GM12801 (cell line): ENCODE measurements around the gene LRRC14B.

Source experiments
- TF ChIP-seq, protein P1 (sequence below): IDR thresholded peaks from one replicate; pipeline ENCODE4 v1.5.1; 2011; ENCODE audit warnings: control low read depth; ENCODE audit not compliant: insufficient read length; ENCODE audit errors: extremely low read depth

LRRC14B gene

DNA sequence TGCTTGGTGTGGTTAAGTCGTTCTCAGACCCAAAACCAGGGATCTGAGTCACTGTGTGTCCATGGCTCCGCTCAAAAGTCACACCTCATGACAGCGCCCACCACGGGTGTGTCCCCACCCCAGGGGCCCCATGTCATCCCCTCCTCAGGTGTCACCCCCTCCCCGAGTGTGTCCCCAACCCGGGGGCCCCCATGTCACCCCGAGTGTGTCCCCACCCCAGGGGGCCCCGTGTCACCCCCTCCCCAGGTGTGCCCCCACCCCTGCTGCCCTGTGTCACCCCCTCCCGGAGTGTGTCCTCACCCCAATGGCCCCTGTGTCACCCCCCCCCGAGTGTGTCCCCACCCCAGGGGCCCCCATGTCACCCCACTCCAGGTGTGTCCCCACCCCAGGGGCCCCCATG, 5.1 kb downstream of the LRRC14B start:
- TF ChIP-seq, protein P1, sequence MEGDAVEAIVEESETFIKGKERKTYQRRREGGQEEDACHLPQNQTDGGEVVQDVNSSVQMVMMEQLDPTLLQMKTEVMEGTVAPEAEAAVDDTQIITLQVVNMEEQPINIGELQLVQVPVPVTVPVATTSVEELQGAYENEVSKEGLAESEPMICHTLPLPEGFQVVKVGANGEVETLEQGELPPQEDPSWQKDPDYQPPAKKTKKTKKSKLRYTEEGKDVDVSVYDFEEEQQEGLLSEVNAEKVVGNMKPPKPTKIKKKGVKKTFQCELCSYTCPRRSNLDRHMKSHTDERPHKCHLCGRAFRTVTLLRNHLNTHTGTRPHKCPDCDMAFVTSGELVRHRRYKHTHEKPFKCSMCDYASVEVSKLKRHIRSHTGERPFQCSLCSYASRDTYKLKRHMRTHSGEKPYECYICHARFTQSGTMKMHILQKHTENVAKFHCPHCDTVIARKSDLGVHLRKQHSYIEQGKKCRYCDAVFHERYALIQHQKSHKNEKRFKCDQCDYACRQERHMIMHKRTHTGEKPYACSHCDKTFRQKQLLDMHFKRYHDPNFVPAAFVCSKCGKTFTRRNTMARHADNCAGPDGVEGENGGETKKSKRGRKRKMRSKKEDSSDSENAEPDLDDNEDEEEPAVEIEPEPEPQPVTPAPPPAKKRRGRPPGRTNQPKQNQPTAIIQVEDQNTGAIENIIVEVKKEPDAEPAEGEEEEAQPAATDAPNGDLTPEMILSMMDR, result no peak

DNA sequence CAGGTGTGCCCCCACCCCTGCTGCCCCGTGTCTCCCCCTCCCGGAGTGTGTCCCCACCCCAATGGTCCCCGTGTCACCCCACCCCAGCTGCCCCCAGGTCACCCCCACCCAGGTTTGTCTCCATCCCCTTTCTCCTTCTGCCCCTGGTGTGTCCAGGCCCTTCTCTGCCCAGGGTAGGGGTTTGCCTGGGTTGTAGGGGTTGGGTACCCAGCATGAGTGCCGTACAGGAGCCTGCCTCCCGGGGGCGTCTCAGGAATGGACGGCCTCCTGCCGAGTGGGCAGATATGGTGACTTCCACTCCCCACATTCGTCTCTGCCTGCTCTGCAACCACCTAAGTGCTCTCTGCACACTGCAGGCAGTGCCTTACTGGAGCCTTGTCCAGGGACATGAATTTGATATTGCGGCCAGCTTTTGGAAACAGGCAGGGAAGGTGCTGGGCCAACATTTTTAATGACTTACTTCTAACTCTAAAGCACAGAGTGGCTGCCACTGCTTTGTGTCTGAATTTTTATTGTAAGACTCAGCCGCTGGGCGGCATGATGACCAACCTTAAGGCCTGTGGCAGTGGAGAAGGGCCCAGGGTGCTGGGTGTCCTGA, 6.7 kb downstream of the LRRC14B start:
- TF ChIP-seq, protein P1, result no peak

DNA sequence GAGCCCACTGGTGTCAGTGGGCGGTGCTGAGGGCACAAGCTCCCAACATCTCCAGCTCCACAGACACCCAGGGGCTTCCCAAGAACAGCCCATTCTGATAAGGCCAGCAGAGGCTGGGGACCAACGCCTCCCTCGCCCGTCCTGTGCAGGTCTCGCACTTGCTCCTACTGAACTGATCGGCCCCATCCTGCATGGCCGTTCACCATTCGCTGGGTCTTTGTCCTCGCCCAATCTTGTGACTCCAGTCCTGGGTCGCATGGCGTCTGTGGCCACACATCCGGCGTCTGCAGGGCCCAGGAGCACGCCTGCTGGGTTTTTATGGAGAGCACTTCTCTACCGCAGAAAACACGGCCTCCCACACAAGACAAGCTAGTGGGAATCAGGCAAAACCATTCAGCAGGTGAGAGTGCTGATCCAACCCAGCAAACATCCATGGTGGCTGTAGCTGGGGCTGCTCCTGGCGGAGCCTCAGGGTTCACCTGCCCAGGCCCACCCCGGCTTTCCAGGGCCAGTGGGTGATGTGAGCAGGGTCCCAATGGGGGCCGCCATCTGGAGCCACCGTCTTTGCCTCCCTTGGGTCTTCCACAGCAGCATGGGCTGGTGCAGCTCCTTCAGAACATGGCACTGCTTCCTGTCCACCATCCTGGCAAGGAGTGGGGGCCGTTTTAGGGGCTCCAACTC, 7.4 kb downstream of the LRRC14B start:
- TF ChIP-seq, protein P1, result no peak

DNA sequence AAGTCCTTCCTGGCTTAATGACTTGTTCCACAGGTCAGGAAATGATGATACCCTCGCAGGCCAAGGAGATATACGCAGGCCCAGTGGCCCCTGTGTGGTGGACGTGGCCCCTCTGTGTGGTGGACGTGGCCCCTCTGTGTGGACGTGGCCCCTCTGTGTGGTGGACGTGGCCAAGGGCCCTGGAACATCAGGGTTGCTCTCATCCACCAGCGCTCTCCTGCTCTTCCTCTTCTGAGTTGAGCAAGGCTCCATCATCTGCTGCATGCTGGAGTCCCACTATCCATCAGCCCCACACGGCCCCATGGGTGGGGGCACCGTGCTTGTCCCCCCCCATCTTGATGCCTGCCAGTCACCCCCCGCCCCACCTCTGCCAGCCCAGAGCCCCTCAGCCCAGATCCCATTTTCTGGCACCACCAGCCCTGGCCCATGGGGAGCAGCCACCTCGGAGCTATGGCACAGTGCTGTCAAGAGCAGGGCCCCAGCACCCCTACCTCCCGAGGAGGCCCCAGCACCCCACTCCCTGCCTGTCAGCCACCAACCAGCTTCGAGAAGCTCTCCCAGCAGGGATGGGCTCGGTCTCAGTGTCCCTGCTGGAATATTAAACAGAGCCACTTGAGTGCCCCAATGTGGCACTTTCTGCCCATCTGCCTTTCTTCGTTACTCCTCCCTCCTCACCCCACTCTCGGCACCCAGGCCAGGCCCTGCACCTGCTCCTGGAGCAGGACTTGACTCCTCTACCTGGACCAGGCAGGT, 8.1 kb downstream of the LRRC14B start:
- TF ChIP-seq, protein P1, result no peak

DNA sequence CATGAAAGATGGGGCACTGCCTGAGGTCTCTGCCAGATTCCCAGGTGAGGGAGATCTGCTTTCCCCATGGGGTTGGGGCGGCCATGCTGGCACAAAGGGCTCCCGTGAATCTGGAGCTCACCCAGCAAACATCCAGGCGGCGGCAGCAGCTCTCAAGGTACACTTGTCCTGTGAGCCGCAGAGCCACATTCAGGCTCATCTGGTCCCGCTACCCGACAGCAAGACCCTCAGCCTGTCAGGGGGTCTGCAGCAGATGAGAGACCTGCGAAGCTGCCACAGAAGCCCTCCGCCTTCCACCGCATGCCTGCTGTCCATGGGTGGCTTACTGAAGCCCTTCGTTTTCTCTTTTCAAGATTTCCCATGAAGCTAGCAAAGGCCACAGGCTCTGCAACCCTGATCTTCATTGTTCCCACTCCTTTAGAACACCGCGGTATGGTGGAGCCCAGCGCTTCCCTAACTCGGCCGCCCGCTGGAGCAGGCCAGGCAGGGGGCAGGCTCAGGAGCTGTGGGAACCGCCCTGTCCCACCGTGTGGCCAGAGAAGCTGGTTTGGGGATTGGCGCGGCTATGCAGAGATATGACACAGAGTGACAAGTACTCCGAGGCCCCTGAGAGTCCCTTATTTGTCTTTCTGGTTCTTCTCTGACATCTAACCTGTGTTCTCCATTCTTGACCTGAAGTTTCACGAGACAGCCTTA, 8.8 kb downstream of the LRRC14B start:
- TF ChIP-seq, protein P1, result no peak

DNA sequence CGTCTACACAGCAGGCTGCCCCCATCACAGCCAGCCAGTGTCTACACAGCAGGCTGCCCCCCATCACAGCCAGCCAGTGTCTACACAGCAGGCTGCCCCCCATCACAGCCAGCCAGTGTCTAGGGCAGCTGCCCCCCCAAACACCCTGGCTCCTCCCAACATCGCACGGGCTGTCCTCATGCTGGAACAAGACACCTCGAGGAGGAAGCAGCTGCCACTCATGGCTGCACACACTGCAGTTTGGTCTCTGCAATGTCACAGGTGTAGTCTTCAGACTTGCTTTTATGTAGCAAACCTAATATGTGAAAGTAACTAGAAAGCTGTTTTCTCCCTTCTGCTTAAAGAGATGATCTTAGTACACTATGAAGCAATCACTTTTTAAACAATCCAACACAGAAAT, 9.7 kb downstream of the LRRC14B start:
- TF ChIP-seq, protein P1, result no peak

DNA sequence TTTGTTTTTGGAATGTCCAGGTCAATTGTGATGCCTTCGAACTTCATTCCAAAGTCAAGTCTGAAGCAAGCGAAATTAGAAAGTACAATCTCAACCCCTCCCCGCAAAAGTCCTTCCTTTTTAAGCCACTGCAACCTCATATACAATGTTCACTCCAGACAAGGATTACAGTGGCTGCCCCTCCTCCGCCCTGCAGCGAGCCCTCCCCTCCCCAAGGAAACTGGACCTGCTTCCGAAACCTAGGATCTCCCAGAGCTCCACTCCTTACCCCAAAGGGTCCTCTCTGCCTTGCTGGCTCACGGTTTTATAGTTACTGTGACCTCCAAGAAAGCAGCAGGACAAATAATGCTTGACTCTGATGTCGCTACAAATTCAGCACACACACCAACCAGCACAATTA, 10.4 kb downstream of the LRRC14B start:
- TF ChIP-seq, protein P1, result no peak
